H7 (cell line): ENCODE data around the gene NPAS2. TPM values are rescaled to one million over a fixed set of nuclear protein-coding genes. Genes with fewer than 3 reads are reported as not detected.

Source experiments
- DNase-seq: peaks from one replicate; pipeline ENCODE4 v3.0.0; 2012
- H3K27me3 ChIP-seq: 2 replicates; pipeline ENCODE4 v1.6.0; 2011; ENCODE audit warnings: mild to moderate bottlenecking, low read length; ENCODE audit not compliant: control insufficient read depth, insufficient read depth
- H3K36me3 ChIP-seq: replicated peaks from 2 replicates; pipeline ENCODE4 v1.5.1; 2011; ENCODE audit warnings: low read length; ENCODE audit not compliant: control insufficient read depth, insufficient read depth
- H3K4me3 ChIP-seq: 2 replicates; pipeline ENCODE4 v1.5.1; 2011; ENCODE audit warnings: low read depth, mild to moderate bottlenecking, control low read depth, low read length, moderate library complexity; ENCODE audit not compliant: insufficient read depth
- total RNA-seq: library from RNA; depleted of rRNA; stranded (reverse); fragments of >200 nt; shearing (Covaris generic); gene quantifications from 2 replicates; pipeline ENCODE4 v1.2.3, GENCODE V29; 2014

NPAS2 gene
- total RNA-seq, 1 experiment from 2014 or later: 0.42 TPM

GRCh38 chr2:101014264-101014857 is 194.4 kb downstream of the NPAS2 start:
- DNase-seq: no peak
- peaks cover 12% of the 10 kb centered on the region for H3K36me3 ChIP-seq
- no peaks in the 10 kb centered on the region for H3K27me3 ChIP-seq
- H3K4me3 ChIP-seq: no peak overlapping the region

- H3K36me3 ChIP-seq: peaks cover 22% of the 10 kb centered on the region
- DNase-seq: no peak
- no peak overlapping the region for H3K4me3 ChIP-seq
- no peaks in the 10 kb centered on the region for H3K27me3 ChIP-seq
These were observed 197.4 kb downstream of the NPAS2 start for GRCh38 chr2:101017371-101017770.

- H3K4me3 ChIP-seq: no peak overlapping the region
- H3K36me3 ChIP-seq: peaks cover 20% of the 10 kb centered on the region
- no peak for DNase-seq
- no peaks in the 10 kb centered on the region for H3K27me3 ChIP-seq
These were observed 199.0 kb downstream of the NPAS2 start for GRCh38 chr2:101018934-101019333.

- H3K36me3 ChIP-seq: peaks cover 19% of the 10 kb centered on the region
- no peak overlapping the region for H3K4me3 ChIP-seq
- no peak for DNase-seq
- H3K27me3 ChIP-seq: no peaks in the 10 kb centered on the region
These were observed 202.3 kb downstream of the NPAS2 start for GRCh38 chr2:101022221-101022620.

GRCh38 chr2:101023327-101024107 is 203.6 kb downstream of the NPAS2 start:
- peaks cover 16% of the 10 kb centered on the region for H3K36me3 ChIP-seq
- H3K27me3 ChIP-seq: no peaks in the 10 kb centered on the region
- DNase-seq: no peak
- no peak overlapping the region for H3K4me3 ChIP-seq

GRCh38 chr2:101025561-101025960 is 205.6 kb downstream of the NPAS2 start:
- no peak overlapping the region for H3K4me3 ChIP-seq
- peaks cover 15% of the 10 kb centered on the region for H3K36me3 ChIP-seq
- H3K27me3 ChIP-seq: no peaks in the 10 kb centered on the region
- DNase-seq: no peak

GRCh38 chr2:101026253-101026701 is 206.3 kb downstream of the NPAS2 start:
- DNase-seq: peak; percentile 59
- Histone ChIP-seq H3K36me3 (peaks cover 14% of the 10 kb centered on the region), H3K27me3 (no peaks in the 10 kb centered on the region), H3K4me3 (no peak overlapping the region)

GRCh38 chr2:101026923-101027469 is 207.1 kb downstream of the NPAS2 start:
- Histone ChIP-seq H3K27me3 (no peaks in the 10 kb centered on the region), H3K4me3 (no peak overlapping the region), H3K36me3 (peaks cover 10% of the 10 kb centered on the region)
- DNase-seq: peak; percentile 36

GRCh38 chr2:101027852-101028251 is 207.9 kb downstream of the NPAS2 start:
- no peak for DNase-seq
- no peak overlapping the region for H3K4me3 ChIP-seq
- peaks cover 10% of the 10 kb centered on the region for H3K36me3 ChIP-seq
- H3K27me3 ChIP-seq: no peaks in the 10 kb centered on the region

- Histone ChIP-seq H3K4me3 (no peak overlapping the region), H3K27me3 (no peaks in the 10 kb centered on the region), H3K36me3 (peaks cover 17% of the 10 kb centered on the region)
- DNase-seq: no peak
These were observed 211.1 kb downstream of the NPAS2 start for GRCh38 chr2:101030866-101031554.

- no peak for DNase-seq
- H3K36me3 ChIP-seq: peaks cover 17% of the 10 kb centered on the region
- H3K27me3 ChIP-seq: no peaks in the 10 kb centered on the region
- H3K4me3 ChIP-seq: no peak overlapping the region
These were observed 212.3 kb downstream of the NPAS2 start for GRCh38 chr2:101032084-101032776.

- peak; percentile 60 for DNase-seq
- Histone ChIP-seq H3K4me3 (no peak overlapping the region), H3K36me3 (peaks cover 12% of the 10 kb centered on the region), H3K27me3 (no peaks in the 10 kb centered on the region)
These were observed 216.6 kb downstream of the NPAS2 start for GRCh38 chr2:101036562-101036961.

- Histone ChIP-seq H3K36me3 (peaks cover 11% of the 10 kb centered on the region), H3K27me3 (no peaks in the 10 kb centered on the region), H3K4me3 (no peak overlapping the region)
- DNase-seq: no peak
These were observed 217.3 kb downstream of the NPAS2 start for GRCh38 chr2:101037161-101037755.
